ENCODE results near the gene USH2A.

USH2A gene

DNA sequence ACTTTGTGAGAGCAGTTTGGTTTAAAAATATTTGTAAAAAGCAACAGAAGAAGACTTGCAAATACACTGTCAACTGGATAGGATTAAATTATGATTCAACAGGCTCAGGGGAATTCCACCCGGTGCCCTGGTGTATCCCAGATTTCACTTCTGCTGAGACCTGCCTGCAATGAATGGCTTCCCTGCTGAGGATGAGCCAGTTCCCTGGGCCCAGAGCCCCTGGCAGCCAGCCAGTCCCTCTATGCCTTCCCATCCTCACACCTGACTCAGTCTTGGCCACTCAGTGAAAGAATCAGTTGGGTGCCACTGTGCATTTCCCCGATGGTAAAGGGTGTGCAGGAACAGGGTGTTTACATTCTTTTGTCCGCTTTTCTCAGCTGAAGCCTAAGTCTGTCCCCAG lies 791.8 kb downstream of the USH2A start:
- DNase-seq: no peak

DNA sequence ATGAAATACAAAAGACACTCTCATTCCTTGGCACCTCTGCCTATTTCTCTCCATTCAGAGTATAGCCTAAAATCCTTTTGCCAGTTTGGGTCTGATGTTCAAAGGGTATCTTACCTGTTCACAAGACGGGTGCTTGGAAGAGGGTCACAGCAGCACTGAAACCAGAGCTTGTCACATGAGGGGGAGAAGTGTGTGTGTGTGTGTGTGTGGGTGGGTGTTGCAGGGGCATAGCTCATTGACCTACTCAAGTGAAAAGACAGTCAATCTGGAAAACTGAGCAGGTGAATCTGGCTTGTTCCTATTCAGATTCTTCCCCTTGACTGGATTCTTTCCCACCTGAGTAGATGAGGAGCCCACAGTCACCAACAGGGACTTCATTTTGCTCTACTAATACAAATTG lies 792.2 kb downstream of the USH2A start:
- DNase-seq: no peak

DNA sequence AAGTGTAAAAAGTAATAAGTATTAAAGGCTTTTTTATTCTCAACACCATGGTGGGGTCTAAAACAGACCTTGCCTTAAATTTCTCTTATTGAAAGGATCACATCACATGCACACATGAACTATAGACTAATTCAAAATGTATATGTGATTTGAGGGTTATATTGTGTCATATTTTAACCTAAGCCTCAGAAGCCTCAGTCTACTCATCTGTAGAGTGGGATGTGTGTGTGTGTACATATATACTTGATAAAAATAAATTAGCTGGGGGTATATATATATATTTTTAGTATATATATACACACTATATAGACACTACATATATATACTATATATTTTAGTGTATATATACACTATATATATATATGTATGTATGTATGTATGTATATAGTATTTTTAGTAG lies 797.3 kb downstream of the USH2A start:
- no peak for DNase-seq

DNA sequence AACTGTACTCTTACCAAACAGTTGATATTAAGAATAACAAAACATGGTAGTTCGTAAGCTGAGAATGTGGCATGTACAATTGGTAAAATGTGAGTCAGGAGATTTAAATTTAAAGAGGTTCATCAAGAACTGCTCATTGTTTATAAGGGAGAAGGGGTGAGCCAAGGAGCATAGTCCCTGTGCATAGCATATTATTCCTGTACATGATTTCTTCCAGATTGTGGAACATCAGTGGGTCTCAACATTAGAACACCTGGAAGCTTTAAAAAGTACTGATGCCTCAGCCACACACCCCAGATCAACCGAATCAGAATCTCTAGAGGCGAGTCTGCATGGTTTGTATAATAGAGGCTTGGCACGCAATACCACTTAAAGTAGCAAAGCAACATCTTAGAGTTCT lies 800.1 kb downstream of the USH2A start:
- DNase-seq: no peak

DNA sequence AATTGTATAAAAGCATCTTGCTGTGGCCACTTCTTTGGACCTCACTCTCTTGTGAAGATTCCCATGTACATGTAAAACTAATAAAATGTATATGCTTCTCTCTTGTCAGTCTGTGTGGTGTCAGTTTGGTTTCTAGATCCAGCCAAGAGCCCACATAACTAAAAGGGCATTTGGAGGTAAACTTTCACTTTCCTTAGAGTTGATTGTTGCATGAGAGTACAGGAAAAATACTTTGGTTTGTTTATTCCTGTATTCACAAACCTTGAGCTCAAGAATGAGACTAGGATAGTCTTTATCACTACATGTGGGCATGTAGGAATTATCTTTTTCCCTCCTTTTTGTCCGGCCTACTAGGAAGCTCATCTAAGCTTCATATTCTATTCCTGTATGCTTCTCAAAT lies 805.3 kb downstream of the USH2A start:
- no peak for DNase-seq

DNA sequence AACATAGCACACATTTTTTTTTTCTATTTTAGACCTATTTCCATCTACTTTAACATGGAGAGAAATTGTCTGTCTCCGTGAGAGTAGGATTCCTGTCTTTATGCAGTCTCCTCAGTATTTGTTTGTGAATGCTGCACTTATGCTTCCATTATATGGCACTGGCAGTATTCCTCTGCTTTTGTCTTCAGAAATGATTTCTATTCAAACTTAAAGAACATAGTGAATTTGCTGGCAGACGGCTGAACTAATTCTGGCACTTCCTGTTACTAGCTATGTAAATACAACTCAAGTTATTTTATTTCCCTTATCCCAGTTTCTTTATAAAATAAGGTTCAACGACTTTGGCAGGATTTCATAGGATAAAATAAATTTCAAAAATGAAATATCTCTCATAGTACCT lies 810.9 kb downstream of the USH2A start:
- DNase-seq: no peak

DNA sequence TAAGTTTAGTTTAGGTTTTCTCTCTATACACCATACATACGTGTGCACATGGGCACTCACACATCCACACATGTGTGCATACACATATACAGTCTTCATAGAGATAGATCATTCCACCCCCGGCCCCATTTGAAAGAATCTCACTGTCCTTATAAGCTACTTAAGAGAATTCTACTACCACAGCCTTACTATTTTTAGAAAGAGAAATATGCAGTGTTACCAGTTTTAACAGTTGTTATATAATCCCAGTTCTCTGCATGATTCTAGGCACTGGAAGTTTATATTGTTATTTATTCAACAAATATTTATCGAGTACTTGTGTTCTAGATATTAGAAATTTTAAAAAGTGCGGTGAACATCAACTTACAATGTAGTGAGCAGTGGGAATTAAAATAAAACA lies 814.6 kb downstream of the USH2A start:
- DNase-seq: no peak

DNA sequence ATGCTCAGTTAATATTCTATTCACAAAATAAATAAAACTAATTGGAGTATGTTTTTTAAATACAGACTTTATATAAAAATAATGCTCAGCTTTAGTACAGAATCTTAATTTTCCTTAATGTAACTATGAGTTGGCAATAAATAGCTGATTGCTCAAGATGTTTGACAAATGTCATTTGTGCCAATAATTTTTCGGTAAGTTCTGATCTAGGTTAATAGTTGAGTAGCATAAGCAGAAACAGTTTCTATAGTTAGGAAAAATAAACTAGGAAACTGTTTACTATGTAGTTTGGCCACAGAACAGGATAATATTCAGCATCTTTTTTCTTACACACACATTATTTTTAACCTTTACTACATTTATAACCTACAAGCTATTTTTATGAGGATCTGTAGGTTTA lies 815.8 kb downstream of the USH2A start:
- no peak for DNase-seq

DNA sequence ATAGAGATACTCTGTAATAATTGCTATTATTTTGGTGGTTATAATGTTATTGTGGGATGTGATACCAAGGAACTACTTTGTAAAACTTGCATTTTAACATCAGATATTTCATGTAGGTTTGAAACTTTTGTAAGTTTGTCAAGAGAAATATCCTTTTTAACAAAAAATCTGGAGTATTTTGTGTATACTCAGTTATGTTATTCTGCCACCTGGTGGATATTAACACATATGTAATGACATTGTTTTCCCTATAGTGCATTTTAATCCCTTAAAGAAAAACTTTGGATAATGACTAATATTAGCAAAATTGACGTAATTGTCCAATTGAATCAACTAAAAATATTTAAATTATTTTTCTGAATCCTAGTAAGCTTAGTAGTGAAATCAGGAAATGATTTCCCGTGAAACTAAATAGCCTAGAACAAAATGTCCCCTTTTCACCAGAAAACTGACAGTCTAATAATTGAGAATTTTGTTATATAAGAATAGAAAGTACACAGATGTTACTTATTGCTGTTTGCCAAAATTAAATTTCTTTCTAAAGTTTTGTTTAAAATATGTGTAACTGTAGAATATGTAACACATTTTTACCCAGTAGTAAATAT lies 816.6 kb downstream of the USH2A start:
- DNase-seq: no peak

DNA sequence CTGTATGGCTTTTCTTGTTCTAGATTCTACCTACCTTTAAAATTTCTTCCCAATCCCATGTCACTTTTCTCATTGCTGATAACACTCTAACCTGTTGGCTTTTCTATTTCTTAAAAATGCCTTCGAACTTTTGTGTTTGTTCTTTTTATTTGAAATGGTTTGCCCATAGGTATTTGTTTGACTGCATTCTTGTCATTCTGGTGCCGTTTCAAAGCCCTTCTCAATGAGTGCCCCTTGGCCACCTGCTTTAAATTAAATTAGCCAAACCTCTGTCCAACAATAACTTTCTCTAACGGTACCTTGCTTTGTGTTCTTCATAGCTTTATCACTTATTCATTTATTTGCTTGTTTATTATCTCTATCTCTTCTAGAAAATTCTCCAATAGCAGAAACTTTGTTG lies 817.2 kb downstream of the USH2A start:
- no peak for DNase-seq

DNA sequence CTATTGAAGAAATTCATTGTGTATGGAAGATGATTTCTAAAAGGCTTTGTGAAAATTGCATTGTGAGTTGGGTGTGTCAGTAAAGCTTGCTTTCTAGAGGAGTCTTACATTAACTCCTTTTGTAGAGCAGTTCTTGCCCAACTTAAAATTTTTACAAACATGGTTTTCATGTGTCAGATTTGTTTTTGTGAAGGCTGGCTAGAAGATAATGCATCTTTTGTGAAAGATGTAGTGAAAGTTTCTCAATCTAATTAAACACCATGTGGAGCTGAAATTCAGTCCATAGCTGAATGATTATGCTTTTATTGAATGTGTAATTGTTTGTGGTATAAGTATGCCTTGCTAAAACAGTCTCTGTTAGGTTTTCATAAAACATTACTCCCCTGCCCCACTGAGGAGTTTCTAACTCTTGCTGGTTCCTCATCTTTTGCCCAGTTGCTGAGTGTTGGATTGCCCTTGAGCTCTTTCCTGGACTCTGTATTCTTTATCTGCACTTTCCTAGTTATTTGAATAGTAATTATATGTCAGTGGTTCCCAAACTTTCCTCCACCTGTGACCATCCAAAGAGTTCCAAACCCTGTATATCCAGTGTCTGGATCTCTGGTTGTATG lies 818.1 kb downstream of the USH2A start:
- no peak for DNase-seq

DNA sequence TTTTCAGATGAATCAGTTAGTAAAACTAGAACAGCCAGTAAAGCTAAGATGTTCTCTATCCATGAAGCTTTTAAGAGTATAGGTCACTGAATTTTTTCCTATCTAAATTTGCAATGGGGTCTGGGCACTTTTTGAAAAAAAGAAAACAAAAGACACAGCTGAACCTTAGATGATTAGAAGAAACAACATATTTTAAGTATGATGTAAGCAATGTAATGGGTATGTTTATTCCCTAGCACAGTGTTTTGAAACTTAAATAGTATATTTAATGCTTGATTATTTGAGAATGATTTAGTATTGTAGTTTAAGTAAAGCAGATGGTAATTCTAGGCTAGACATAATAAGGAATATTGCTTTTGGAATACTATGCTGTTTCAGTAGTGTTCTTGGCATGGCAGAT lies 819.9 kb downstream of the USH2A start:
- no peak for DNase-seq

DNA sequence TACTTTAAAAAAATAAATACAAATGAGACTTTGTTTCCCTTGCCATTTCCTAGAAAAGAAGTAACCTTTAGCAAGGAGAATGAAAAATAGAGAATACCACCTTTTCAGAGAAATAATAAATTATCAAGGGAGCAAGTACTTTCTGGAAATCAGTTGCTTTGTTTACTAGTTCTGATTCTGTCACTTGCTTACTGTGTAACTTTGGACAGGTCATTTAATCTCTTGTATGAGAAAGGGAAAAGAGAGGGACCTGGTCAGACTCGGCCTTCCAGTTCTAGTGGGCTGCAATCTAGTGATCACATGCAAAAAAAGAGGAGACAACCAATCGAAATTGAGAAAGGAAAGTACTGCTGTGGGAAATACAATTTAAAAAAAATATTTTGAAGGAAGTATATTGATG lies 822.0 kb downstream of the USH2A start:
- DNase-seq: no peak

DNA sequence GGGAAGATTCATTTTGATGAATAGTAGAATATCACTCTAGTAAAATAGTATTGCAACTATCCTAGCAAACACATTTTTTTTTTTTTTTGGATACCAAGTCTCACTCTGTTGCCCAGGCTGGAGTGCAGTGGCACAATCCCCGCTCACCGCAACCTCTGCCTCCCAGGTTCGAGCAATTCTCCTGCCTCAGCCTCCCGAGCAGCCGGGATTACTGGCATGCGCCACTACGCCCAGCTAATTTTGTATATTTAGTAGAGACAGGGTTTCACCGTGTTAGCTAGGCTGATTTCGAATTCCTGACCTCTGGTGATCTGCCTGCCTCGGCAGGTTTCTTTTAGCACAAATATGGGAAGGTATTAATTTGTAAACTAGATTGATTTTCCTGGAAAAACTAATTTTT lies 822.4 kb downstream of the USH2A start:
- DNase-seq: no peak

DNA sequence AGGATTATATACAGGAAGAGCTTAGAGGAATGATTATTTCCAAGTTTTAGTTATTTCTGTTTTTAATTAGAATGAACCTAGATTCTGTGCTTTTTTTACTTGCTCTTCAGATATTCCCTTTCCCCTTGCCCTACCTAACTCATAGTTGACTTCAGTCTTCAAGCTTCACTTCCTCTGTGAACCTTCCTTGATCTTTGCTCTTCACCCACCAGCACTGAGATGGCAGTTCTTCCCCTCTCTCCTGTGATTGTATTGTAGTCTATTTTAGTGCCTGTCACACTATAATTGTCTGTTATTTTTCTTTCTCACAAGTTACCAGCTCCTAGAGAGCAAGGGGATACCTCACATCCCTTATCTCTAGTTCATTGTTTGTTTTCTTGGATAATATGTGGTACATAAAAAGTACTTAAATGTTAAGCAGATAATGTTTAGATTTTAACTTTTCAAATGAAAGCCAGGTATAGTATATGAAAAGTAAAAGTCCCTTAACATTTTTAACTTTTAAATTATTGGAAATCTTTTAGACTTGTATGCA lies 822.9 kb downstream of the USH2A start:
- no peak for DNase-seq

DNA sequence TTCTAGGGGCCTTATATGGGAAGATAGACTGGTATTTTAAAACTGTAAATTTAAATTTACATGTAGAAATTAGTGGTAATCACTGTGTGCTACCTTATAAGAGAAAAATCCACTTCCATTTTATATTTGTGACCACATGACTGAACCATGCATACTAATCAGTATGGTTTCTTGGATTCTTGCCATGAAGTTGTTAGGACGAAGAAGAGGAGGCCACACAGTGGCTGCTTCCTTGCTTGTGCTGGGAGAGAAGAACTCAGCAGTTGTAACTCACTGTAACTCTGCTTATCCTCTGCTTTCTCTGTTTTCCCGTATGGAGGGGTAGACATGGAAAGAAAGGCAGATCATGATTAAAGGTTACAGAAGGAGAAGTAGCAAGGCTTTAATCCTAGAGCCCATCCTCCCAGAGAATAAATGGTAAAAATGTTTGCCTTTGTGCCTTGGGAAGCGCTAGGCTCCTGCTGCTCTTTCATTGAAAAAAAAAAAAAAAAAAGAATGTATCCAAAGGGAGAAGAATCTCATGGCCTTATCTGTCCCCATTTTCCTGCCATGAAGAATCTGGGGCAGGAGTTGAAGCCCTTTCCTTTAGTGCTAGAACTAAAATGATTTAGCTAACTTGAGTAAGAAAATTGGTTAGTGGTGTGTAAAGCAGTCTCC lies 823.7 kb downstream of the USH2A start:
- DNase-seq: no peak

DNA sequence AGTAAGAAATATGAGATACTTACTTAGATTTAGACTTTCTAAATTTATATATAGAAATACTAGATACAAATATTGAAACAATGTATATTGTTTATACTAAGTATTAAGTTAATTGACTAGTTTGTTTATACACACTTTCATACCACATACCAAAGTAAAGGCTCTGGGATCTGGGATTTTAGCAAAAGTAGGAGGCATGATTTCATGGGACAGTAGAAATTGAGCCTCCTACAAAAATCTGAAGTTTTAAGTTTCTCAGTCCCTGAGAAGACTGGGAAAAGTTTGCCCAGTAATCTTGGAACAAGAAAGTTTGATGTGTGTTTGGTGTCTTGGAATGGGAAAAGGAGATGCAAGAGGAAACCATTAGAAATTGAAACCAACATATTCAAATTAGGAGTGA lies 825.3 kb downstream of the USH2A start:
- no peak for DNase-seq

DNA sequence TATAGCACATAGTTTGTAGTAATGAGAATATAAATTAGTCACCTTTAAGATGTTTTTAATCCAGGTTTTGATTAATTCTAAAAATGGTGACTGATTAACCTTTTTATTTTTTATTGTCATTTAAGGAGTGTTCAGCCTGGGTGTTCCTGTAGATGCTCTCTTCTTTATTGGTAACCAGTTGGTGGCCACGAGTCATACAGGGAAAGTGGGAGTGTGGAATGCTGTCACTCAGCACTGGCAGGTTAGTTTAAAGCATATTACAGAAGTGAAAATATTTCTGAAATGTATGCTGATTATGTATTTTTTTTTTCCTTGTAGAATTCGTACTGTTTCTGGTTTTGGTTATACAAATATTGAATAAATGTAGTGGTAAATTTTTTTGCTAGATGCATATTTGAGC lies 828.0 kb downstream of the USH2A start:
- no peak for DNase-seq

DNA sequence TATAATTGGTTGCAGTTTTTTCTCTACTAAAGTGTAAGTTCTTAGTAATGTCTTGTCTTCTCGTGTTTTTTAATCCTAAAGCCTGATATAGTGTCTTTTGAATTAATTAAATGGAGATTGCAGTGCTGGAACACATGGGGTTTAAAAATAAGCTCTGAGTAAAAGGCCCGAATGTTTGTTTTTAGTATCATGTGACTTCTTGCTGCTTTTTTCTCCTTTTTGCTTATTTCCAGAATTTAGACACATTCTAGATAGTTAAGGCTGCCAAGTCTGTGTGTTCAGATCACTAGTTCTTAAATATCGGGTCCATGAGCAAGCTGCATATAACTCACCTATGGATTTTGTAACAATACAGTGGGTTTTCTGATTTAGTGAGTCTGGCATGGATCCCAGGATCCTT lies 828.6 kb downstream of the USH2A start:
- no peak for DNase-seq

DNA sequence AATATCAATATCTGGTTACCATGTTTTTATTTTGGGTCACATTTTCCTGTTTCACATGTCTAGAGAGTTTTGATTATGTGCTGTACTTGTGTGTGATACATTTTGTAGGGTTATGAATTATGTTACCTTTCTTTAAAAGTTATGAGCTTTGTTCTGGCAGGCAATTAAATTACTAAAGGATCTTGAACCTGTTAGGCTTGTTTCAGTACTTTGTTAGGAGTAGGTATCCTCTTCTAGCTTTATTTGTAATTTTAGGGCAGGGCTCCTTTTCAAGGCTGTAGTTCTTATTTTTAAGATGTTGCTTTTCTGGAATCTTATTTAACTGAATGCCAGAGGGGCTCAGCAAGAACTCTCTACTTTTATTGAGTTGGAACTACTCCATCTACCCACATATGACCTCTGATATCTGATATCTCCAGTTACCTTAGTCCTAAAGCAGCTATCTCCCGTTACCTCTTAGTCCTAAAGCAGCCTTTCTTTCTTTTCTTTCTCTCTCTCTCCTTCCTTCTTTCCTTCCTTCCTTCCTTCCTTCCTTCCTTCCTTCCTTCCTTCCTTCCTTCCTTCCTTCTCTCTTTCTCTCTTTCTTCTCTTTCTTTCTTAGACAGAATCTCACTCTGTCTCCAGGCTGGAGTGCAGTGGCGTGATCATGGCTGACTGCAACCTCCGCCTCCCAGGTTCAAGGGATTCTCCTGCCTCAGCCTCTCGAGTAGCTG lies 832.3 kb downstream of the USH2A start:
- no peak for DNase-seq

DNA sequence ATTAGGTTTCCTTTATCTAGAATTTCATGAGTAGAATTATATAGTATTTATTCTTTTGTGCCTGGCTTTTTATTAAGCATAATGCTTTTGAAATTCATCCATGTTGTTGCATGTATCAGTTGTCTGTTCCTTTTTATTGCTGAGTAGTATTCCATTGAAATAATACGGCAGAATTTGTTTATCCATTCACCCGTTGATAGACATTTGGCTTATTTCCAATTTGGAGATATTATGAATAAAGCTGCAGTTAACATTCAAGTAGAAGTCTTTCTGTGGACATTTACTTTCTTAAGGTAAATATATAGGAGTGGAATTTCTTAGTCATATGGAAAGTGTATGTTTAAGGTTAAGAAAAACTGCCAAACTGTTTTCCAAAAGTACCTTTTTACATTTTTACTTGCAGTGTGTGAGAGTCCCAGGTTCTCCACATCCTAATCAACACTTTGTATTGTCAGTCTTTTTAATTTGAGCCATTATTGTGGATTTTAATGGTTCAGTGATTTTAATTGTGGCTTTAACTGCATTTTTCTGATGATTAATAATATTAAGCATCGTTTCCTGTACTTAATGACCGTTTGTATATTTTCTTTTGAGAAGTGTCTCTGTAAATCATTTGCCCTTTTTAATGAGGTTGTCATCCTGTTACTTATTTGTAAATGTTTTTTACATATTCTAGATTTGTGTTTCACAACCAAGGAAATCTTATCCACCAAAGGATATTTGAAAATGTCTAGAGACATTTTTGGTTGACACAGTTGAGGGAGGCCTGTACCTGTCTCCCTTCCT lies 833.4 kb downstream of the USH2A start:
- DNase-seq: no peak

DNA sequence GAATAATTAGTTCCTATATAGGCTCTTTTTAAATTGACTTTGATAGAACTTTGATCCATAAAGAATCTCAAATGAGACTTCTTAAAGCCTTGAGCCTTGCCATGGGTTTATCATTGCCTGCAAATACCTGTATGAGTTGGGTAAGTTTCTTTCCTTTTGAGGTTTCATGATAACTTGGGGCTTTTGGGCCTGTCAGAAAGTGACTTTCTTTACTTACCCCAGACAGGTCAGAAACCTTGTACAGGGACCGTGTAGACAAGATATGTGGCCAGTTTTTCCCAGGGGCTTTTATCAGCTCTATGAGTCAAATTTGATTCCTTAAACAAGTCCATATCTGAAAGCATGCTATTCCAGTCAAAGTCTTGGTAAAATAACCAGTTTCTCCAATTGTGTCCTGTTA lies 838.9 kb downstream of the USH2A start:
- no peak for DNase-seq

DNA sequence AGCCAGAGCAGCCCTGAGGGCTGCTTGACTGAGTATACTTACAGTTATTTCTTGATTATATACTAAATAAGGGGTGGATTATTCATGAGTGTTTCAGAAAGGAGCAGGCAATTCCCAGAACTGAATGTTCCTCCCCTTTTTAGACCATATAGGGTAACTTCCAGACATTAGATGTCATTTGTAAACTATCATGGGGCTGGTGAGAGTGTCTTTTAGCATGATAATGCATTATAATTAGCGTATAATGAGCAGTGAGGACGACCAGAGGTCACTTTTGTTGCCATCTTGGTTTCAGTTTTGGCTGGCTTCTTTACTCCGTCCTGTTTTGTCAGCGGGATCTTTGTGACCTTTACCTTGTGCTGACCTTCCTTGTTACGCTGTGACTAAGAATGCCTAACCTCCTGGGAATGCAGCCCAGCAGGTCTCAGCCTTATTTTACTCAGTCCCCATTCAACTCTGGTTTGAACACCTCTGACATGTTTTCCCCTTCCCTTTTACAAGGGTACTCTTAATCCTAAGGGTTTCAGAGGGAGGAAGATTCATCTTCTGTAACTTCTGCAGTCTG lies 840.0 kb downstream of the USH2A start:
- DNase-seq: no peak

Measured in NCI-H2029 (cell line).